GM12892 (cell line): ENCODE data around the gene DPEP2.
"Not testable (repeated sequence)": the region's sequence is repeated elsewhere in the genome, so short reads cannot be mapped to it uniquely, and the experiment has no call there.

Experiments
- POLR2A ChIP-seq: IDR thresholded peaks from 2 replicates; pipeline ENCODE4 v1.6.1; 2011; ENCODE audit warnings: low read depth, low read length, control low read depth
- TAF1 ChIP-seq: IDR thresholded peaks from 2 replicates; pipeline ENCODE4 v1.6.1; 2011; ENCODE audit warnings: low read depth, mild to moderate bottlenecking, control low read depth, low read length, borderline replicate concordance

- TF ChIP-seq POLR2A, TAF1: not testable (repeated sequence)
Measured at GRCh38 chr16:67998779-67999688, at the start of gene DPEP2.
